H9 (cell line): ENCODE results near the gene NOLC1. TPM values are rescaled to one million over a fixed set of nuclear protein-coding genes. Genes with fewer than 3 reads are reported as not detected.

Experiments
- DNase-seq: peaks from one replicate; pipeline ENCODE4 v3.0.0-alpha.2; 2017
- H2AFZ ChIP-seq: one replicate; pipeline ENCODE4 v1.6.1; 2013; ENCODE audit warnings: mild to moderate bottlenecking, low read length, control low read depth, moderate library complexity
- H2AK5ac ChIP-seq: 2 replicates; pipeline ENCODE4 v1.6.1; 2013; ENCODE audit warnings: low read length, control low read depth, mixed read lengths; ENCODE audit not compliant: insufficient read length
- H2BK120ac ChIP-seq: one replicate; pipeline ENCODE4 v1.6.1; 2013; ENCODE audit warnings: low read depth, mild to moderate bottlenecking, low read length, control low read depth, inconsistent platforms; ENCODE audit not compliant: poor library complexity, severe bottlenecking
- H2BK12ac ChIP-seq: 2 replicates; pipeline ENCODE4 v1.6.1; 2013; ENCODE audit warnings: low read length, control low read depth, mixed read lengths, low read depth; ENCODE audit not compliant: insufficient read length
- H2BK15ac ChIP-seq: 2 replicates; pipeline ENCODE4 v1.6.1; 2013; ENCODE audit warnings: low read depth, low read length, control low read depth
- H2BK20ac ChIP-seq: one replicate; pipeline ENCODE4 v1.6.1; 2013; ENCODE audit warnings: low read depth, mild to moderate bottlenecking, low read length, control low read depth, inconsistent platforms; ENCODE audit not compliant: poor library complexity, severe bottlenecking
- H2BK5ac ChIP-seq: 2 replicates; pipeline ENCODE4 v1.6.1; 2013; ENCODE audit warnings: low read length, control low read depth, mixed read lengths; ENCODE audit not compliant: insufficient read length
- H3K14ac ChIP-seq: 2 replicates; pipeline ENCODE4 v1.6.1; 2013; ENCODE audit warnings: low read length, control low read depth; ENCODE audit not compliant: insufficient read depth
- H3K18ac ChIP-seq: 2 replicates; pipeline ENCODE4 v1.6.1; 2013; ENCODE audit warnings: low read depth, mild to moderate bottlenecking, mixed read lengths, low read length, control low read depth; ENCODE audit not compliant: insufficient read length
- H3K23ac ChIP-seq: 2 replicates; pipeline ENCODE4 v1.6.1; 2013; ENCODE audit warnings: low read length, control low read depth, mixed read lengths, low read depth; ENCODE audit not compliant: insufficient read length
- H3K23me2 ChIP-seq: 2 replicates; pipeline ENCODE4 v1.6.1; 2013; ENCODE audit warnings: low read depth, mild to moderate bottlenecking, mixed read lengths, low read length, control low read depth; ENCODE audit not compliant: insufficient read length, poor library complexity, severe bottlenecking
- H3K27ac ChIP-seq: 2 replicates; pipeline ENCODE4 v1.5.1; 2013; ENCODE audit warnings: low read length, control low read depth, mixed read lengths, low read depth; ENCODE audit not compliant: insufficient read length
- H3K27me3 ChIP-seq: 2 replicates; pipeline ENCODE4 v1.6.1; 2013; ENCODE audit warnings: low read length, control low read depth, inconsistent platforms; ENCODE audit not compliant: insufficient read depth
- H3K4ac ChIP-seq: 2 replicates; pipeline ENCODE4 v1.6.1; 2013; ENCODE audit warnings: low read depth, mild to moderate bottlenecking, control low read depth, inconsistent platforms, low read length, moderate library complexity
- H3K4me1 ChIP-seq: 2 replicates; pipeline ENCODE4 v1.6.1; 2013; ENCODE audit warnings: low read length, control low read depth, inconsistent platforms; ENCODE audit not compliant: insufficient read depth
- H3K4me2 ChIP-seq: 2 replicates; pipeline ENCODE4 v1.6.1; 2013; ENCODE audit warnings: low read length, control low read depth, mixed read lengths; ENCODE audit not compliant: insufficient read length, insufficient read depth
- H3K56ac ChIP-seq: 2 replicates; pipeline ENCODE4 v1.6.1; 2013; ENCODE audit warnings: low read depth, mild to moderate bottlenecking, mixed read lengths, low read length, control low read depth; ENCODE audit not compliant: insufficient read length
- H3K79me1 ChIP-seq: 2 replicates; pipeline ENCODE4 v1.6.1; 2013; ENCODE audit warnings: low read depth, mild to moderate bottlenecking, moderate library complexity, low read length, control low read depth, inconsistent platforms; ENCODE audit not compliant: insufficient read depth, poor library complexity, severe bottlenecking
- H3K79me2 ChIP-seq: 2 replicates; pipeline ENCODE4 v1.6.1; 2013; ENCODE audit warnings: low read length, control low read depth, inconsistent platforms; ENCODE audit not compliant: insufficient read depth
- H3K9ac ChIP-seq: 2 replicates; pipeline ENCODE4 v1.6.1; 2013; ENCODE audit warnings: low read length, control low read depth, mixed read lengths; ENCODE audit not compliant: insufficient read length; ENCODE audit errors: extremely low read depth
- H3K9me3 ChIP-seq: one replicate; pipeline ENCODE4 v1.6.1; 2013; ENCODE audit warnings: low read depth, low read length, inconsistent platforms; ENCODE audit not compliant: control insufficient read depth
- H3T11ph ChIP-seq: one replicate; pipeline ENCODE4 v1.6.1; 2013; ENCODE audit warnings: mild to moderate bottlenecking, low read length, control low read depth, inconsistent platforms
- H4K20me1 ChIP-seq: one replicate; pipeline ENCODE4 v1.6.1; 2013; ENCODE audit not compliant: control insufficient read depth, insufficient read length, insufficient read depth
- H4K5ac ChIP-seq: 2 replicates; pipeline ENCODE4 v1.6.1; 2013; ENCODE audit warnings: low read depth, mild to moderate bottlenecking, mixed read lengths, low read length, control low read depth; ENCODE audit not compliant: insufficient read length
- H4K8ac ChIP-seq: replicated peaks from 2 replicates; pipeline ENCODE4 v1.6.1; 2013; ENCODE audit warnings: low read length, control low read depth, mixed read lengths, low read depth; ENCODE audit not compliant: insufficient read length
- H4K91ac ChIP-seq: 2 replicates; pipeline ENCODE4 v1.6.1; 2013; ENCODE audit warnings: low read depth, mild to moderate bottlenecking, moderate library complexity, mixed read lengths, low read length, control low read depth; ENCODE audit not compliant: insufficient read length
- H3K27ac Mint-ChIP-seq, 3 experiments: 2 replicates in 2 of 3; 3 replicates in 1 of 3; pipeline ENCODE4 v1.8.0; 2020 to 2021; ENCODE audit warnings: mixed read lengths in 3 of 3, mild to moderate bottlenecking in 1 of 3, moderate library complexity in 1 of 3
- H3K27me3 Mint-ChIP-seq: 2 replicates; pipeline ENCODE4 v1.8.0; 2021; ENCODE audit warnings: low read depth, mild to moderate bottlenecking, moderate library complexity, mixed read lengths
- H3K36me3 Mint-ChIP-seq, 3 experiments: 2 replicates in 2 of 3; 3 replicates in 1 of 3; pipeline ENCODE4 v1.8.0; 2020 to 2021; ENCODE audit warnings: low read depth in 3 of 3, mixed read lengths in 3 of 3; ENCODE audit not compliant: insufficient read depth in 1 of 3
- H3K4me1 Mint-ChIP-seq, 2 experiments: 2 replicates each; pipeline ENCODE4 v1.8.0; 2020; ENCODE audit warnings: mixed read lengths in 2 of 2
- H3K4me3 Mint-ChIP-seq, 2 experiments: 2 replicates in 1 of 2; 3 replicates in 1 of 2; pipeline ENCODE4 v1.8.0; 2020 to 2021; ENCODE audit warnings: mild to moderate bottlenecking in 2 of 2, mixed read lengths in 2 of 2, moderate library complexity in 1 of 2
- H3K9me3 Mint-ChIP-seq, 2 experiments: 2 replicates in 1 of 2; 3 replicates in 1 of 2; pipeline ENCODE4 v1.8.0; 2020; ENCODE audit warnings: mild to moderate bottlenecking in 2 of 2, mixed read lengths in 2 of 2, moderate library complexity in 1 of 2
- CTCF ChIP-seq: fragments of 200-600 bp; sonication (generic); conservative IDR thresholded peaks from 3 replicates; pipeline ENCODE4 v1.8.0; 2021; ENCODE audit warnings: antibody characterized with exemption, mild to moderate bottlenecking
- WGBS: extraction: QIAGEN DNeasy Blood & Tissue Kit; methylation state at CpG from one replicate; pipeline ENCODE4 v1.1.7; 2013; ENCODE audit warnings: missing lambda C conversion rate, low lambda C conversion rate, mixed read lengths; ENCODE audit not compliant: insufficient read length; ENCODE audit errors: extremely low coverage; 5-methylcytosine and 5-hydroxymethylcytosine counted together
- total RNA-seq: library from RNA; stranded (reverse); gene quantifications from 2 replicates; pipeline ENCODE4 v1.2.1, GENCODE V29; 2021

The NOLC1 gene
- total RNA-seq, 1 experiment from 2014 or later, result 171 TPM

- H3K79me1 ChIP-seq, result peaks cover 7% of the 10 kb centered on the region
- H3K23me2 ChIP-seq, result no peaks in the 10 kb centered on the region
- H3K18ac ChIP-seq, result no peak overlapping the region
- H3K56ac ChIP-seq, result no peak overlapping the region
- no peaks in the 10 kb centered on the region for H3K27me3 ChIP-seq
- no peak overlapping the region for H3K14ac ChIP-seq
- peaks cover 15% of the 10 kb centered on the region; the same call in 1 of the 2 replicates for H3K79me2 ChIP-seq
- H4K20me1 ChIP-seq, result no peaks in the 10 kb centered on the region
- Mint-ChIP-seq H3K4me3 (no peak overlapping the region), H3K27ac (0 out of 7 replicates have a peak overlapping the region, but pooled peaks of 1 of the 3 experiments have one; percentile 13), H3K9me3 (no peaks in the 10 kb centered on the region; a peak in 1 of 5 replicates), H3K4me1 (peaks cover 12 to 21% of the 10 kb centered on the region in 2 experiments), H3K27me3 (peaks cover 3% of the 10 kb centered on the region; the same call in 1 of the 2 replicates), H3K36me3 (peaks cover 77 to 99% (median 90%) of the 10 kb centered on the region in 3 experiments)
- no peak overlapping the region for H3K23ac ChIP-seq
- no peaks in the 10 kb centered on the region; the same call in 1 of the 2 replicates for H3K4me1 ChIP-seq
- H2BK12ac ChIP-seq, result no peak overlapping the region
- H3T11ph ChIP-seq, result no peak overlapping the region
- H3K4ac ChIP-seq, result no peak overlapping the region
- no peak overlapping the region for H4K8ac ChIP-seq
- no peak for DNase-seq
- no peak overlapping the region for H2BK120ac ChIP-seq
- no peak overlapping the region for H4K91ac ChIP-seq
- H3K9ac ChIP-seq, result no peak overlapping the region
- no peak overlapping the region for H2BK5ac ChIP-seq
- H3K27ac ChIP-seq, result no peak overlapping the region
- no peak overlapping the region for H2AFZ ChIP-seq
- no peak overlapping the region for H2BK15ac ChIP-seq
- no peaks in the 10 kb centered on the region for H3K9me3 ChIP-seq
- H2BK20ac ChIP-seq, result no peak overlapping the region
- no peak overlapping the region for H2AK5ac ChIP-seq
- TF ChIP-seq CTCF, result no peak
- WGBS, result no CpG with 5 or more reads among the region's 5 CpGs
- H4K5ac ChIP-seq, result no peak overlapping the region
- H3K4me2 ChIP-seq, result no peak overlapping the region
Measured at GRCh38 chr10:102159051-102159597, 6.9 kb downstream of the NOLC1 start.
